Stimulated activated CD8-positive, alpha-beta memory T cell treated with anti-CD3 and anti-CD28 coated beads, Interleukin-15, amount 100 ng/mL, for 4 hours (primary cell): ENCODE results near the gene ZSWIM7.

ENCODE experiments used
- DNase-seq, 2 donors: peaks; one replicate each; pipeline ENCODE4 v3.0.0-alpha.2; 2020; ENCODE audit warnings: low read depth in 2 of 2

ZSWIM7 gene, protein sequence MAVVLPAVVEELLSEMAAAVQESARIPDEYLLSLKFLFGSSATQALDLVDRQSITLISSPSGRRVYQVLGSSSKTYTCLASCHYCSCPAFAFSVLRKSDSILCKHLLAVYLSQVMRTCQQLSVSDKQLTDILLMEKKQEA

DNA sequence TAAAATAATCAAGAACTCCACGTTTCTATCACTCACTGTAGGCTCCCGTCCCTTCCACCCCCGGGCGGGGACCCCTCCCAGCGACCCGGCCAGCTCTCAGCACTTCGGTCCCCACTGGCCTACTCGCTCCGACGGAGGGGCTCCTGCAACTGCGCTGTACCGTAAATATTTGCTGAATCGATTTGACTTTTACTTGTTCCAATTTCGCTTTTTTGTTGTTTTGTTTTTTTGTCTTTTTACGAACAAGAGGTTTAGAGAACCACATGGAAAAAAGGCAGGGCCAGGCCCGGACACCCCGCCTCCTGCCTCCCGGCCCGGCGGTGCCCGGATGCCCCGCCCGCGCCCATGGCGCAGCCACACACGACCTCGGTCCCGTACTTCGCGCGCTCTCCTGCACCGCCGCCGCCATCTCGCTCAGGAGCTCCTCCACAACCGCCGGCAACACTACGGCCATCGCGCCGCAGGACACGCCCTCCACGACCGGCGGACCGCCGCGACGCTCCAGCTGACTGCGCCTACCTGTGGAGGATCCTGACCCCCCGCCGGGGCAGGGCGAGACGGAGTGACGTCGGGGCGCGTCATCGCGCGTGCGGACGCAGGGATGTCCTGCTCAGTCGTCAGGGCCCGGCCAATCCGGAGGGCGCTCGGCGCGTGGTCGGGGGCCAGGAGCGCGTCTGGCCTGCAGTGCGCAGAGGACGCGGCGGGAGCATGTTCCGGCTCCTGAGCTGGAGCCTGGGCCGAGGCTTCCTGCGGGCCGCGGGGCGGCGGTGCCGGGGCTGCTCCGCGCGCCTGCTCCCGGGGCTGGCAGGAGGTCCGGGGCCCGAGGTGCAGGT lies at the start of gene ZSWIM7, which contains the start of gene TTC19:
TSS of gene ZSWIM7 (minus strand) at position 564 of the 833 bp plus-strand sequence. CDS start at position 454, 110 bp downstream.
TSS of gene TTC19 (plus strand) at position 684 of the 833 bp plus-strand sequence. CDS start at position 709, 25 bp downstream.
- DNase-seq, result peak; percentile 83 to 88

DNA sequence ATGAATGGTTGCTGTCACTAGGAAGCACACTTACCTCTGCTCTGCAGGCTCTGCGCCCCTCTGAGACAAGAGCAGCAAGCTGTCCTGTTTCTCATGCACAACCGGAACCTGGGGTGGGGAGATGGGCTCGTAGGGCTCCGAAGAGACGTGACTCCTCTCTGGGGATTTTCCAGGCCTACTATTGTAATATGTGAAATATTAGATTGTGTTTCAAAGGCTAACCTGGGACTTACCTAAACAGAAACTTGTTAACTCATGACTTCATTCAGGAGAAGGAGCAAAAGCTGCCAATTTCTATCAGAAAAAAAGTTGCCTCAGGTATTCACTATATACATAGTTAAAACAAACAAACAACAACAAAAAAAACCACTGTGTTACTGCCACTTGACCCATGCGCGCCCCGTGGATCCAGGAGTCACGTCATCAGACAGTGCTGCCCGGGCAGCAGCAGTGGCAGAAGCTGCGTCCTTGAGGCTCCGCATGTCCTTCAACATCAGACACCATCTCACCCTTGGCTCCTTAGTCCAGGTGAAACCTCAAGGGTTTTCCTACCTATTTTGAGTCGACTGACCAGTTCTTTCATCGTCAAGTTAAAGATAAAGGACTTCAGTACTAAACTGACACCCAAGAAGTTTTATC lies 49.4 kb upstream of the ZSWIM7 start:
- DNase-seq, result no peak

DNA sequence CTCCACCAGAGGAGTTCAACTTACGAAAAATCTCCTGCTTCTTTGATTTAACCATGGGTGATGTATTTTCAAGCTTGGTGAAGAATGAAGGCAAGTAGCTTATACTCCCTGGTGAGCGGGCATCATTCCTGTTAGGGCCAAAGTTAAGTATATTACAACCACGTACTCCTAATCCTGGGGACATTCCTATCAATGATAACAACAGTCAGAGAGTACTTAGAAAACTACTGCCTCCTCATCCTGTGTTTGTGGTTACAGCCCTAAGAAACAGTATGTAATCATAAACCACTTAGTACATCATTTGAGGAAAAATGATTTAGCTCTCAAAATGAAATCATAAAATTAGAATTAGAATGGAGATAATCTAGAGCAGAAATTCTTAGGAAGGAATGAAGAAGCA lies 47.5 kb upstream of the ZSWIM7 start:
- DNase-seq, result no peak

DNA sequence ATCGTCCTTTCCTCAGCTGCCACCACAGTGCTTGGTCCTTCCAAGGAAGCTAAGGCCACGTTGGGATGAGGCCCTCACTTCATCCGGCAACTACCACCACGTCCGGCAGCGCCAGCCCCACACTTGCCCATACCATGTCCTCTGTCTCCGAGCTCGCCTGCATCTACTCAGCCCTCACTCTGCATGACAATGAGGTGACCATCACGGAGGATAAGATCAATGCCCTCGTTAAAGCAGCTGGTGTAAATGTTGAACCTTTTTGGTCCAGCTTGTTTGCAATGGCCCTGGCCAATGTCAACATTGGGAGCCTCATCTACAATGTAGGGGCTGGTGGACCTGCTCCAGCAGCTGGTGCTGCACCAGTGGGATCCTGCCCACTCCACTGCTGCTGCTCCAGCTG lies 45.0 kb upstream of the ZSWIM7 start:
- DNase-seq, result no peak

DNA sequence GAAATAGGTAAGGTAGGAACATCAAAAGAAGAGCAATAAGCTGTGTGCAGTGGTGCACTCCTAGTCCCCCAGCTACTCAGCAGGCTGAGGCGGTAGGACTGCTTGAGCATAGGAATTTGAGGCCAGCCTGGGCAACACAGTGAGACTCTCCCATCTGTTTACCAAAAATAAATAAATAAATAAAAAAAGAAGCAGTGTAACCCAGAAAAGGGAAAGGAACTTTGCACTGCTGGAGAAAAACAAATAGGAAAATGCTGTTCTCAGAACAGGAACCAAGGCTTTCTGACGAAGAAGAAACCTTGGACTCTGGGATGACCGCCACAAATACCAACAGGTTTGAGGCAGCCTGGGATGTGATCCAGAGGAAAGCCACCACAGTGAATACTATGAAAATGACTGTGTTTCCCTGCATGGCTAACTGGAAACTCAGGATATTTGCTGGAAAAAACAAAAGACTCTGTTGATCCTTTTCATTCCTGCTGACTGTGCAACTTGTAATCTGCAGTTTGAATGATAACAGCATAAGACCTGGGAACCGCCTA lies 41.3 kb upstream of the ZSWIM7 start:
- DNase-seq, result no peak

DNA sequence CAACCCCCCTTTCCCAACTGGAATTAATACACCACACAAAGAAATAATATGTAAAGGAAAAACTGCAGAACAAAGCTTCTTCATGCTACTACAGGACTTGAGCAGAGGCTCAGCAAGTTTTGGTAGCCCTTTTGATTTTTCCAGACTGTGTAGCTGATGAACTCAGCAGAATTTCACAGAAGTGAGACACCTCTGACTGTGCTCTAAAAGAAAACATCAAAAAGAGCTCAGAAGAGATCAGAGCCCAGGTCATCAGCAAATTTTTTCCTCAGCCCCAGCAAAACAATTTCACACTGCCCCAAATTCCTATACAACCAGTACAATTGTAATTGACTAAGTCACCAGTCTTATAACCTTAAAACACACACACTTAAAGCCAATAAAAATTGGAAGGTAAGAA lies 38.1 kb upstream of the ZSWIM7 start:
- no peak for DNase-seq

DNA sequence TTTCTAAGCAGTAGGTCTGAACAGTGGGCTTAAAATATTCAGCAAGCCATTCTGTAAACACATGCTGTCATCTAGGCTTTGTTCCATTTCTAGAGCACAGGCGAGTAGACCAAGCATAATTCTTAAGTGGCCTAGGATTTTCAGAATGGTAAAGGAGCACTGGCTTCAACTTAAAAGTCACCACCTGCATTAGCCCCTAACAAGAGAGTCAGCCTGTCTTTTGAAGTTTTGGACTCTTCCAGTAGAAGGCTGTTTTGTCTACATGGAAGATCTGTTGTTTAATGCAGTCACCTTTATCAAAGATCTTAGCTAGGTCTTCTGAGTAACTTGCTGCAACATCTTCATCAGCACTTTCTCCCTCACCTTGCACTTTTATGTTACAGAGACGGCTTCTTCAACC lies 36.8 kb upstream of the ZSWIM7 start:
- DNase-seq, result no peak

DNA sequence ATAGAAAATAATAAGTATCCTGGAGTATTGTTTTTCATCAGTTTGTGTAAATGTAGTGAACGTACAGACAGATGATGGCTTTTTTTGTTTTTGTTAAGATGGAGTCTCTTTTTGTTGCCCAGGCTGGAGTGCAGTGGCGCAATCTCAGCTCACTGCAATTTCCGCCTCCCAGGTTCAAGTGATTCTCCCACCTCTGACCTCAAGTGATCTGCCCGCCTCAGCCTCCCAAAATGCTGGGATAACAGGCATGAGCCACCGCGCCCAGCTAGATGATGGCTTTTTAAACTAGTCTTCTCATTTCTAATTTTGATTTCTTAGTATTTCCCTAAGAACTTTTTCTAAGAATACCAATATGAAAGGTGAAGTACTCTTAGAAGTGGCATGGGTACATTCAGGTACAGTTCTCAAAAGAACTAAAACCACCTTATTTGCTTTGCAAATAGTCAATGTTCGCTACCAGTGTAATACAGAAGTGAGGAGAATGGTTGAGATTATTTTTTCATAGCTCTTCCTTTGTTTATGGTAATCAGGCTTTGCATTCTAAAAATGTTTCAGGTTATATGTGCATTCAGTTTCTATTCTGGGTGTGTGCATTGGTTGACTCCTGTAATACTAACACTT lies 34.3 kb upstream of the ZSWIM7 start:
- DNase-seq, result no peak

DNA sequence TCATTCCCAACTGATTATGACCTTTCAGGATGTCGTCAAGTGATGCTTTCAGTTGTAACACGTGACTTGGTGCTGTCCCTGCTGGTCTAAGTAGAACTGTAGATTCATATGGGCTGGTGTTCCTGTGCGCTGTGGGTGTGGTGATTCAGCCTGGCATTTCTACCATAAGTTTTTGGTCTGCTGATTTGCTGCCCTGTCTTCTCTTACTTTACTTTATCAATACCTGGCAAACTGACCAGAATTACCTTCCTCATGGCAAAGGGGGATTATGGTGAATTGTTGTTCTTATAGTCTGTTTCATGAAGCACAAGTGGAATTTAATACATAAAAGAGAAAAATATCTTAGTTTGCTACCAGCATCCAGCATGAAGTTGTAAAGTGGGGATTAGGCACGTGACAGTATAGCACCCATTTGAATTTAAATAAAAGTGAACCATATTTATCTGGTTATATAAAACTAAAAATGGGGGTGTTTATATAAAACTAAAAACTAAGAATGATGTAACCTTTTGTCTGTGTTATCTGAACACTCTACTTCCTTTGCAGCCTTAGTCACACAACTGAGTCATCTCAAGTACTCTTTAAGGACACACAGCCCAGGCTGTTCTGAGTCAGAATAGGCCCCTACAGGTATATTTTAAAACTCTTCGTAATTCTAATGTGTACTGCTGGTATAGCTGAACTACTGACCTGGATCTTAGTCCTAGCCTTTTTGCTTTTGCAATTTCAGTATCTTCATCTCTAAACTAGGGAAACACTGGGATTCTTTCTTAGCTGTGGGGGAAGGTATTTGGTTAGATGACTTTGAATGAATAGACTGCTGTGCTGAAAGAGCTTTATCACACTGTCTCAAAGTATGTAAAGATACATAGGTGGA lies 28.4 kb upstream of the ZSWIM7 start:
- DNase-seq, result peak in 1 of 2 donors; percentile 18

DNA sequence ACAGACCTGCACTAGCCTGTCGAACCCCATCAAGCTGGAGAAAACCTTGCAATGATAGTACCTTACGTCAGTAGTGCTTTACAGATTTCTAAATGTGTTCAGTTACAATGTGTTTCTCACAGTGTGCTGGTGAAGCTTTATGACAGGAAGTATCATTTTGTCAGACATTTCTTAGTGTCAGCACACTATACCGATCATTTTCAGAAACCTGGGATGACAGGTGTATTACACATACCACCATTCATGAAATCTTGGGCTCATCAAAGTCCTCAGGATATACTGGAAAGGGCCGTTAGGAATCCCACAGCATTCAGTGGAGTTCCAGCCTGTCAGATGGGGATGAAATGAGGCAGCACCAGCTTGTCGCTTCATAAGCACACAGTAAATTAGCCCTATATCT lies 27.4 kb upstream of the ZSWIM7 start:
- DNase-seq, result no peak

DNA sequence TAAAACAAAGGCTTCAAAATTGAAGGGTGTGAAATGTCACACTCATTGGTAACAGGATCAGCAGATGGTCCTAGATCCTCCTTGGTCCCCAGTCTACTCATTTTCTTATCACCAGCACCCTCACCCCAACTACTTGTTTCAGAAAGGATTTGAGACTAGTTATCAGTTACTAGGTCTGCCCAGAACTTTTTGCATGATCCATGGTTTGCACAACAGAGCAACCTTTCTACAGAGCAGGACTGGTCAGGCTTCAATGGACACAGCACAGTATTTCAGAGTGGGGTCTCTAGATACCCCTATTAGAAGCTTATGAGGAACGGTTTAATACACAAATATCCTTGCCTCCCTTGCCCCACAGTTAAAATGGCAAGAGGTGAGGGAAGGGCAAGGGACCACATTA lies 25.7 kb upstream of the ZSWIM7 start:
- no peak for DNase-seq

DNA sequence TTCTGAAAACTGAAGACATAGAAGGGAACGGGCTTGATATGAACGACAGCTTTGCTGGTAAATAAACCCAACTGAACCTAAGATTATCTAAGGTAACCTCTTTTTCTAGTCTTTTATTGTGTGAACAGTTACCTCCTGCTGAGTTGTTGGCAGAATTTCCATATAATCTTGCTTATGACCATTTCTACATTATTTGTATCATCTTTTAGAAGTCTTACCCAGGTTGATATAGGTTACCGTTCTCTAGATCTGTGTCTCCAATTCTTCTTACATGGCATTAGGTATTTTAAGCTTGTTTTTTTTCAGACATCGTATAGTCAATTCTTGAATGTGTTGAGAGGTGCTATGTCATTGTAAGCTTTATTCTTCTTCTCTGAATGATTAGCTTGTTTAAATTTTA lies 24.4 kb upstream of the ZSWIM7 start:
- DNase-seq, result no peak

DNA sequence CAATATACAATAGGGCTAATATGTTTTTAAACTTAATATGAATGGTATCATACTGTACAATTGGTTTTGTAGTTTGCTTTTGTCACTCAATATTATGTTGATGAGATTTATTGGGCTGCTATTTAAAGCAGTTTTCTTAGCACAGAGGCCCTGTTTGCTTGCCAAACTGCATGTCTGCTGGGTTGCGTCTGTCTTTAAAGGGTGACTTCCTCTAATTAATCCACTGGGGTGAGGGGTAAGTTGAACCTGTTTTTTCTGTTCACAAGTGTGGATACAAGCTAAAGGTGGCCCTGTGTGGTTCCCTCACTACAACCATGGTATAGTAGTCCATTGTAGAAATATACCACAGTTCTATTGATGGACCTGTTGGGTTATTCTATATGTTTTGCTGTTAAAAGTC lies 19.8 kb upstream of the ZSWIM7 start:
- no peak for DNase-seq

DNA sequence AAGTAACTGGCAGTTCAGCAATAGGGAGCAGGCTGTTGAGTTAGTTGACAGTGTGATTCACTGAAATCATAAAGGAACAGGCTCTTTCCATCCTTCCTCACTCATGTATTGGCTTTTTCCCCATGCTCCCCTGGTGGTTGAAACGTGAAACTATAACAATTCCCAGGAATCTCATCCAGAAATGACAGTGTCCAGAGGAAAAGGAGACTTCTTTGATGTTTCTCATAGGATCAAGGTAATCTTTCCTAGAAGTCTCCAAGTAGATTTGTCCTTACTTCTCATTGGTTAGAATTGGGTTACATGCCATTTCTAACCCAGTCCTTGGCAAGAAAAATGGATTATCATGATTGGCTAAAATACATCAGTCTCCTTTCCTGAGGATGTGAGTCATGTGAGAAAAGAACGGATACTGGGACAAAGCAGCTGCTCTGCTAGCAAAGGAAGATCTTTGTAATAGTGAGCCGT lies 14.5 kb upstream of the ZSWIM7 start:
- DNase-seq, result no peak

DNA sequence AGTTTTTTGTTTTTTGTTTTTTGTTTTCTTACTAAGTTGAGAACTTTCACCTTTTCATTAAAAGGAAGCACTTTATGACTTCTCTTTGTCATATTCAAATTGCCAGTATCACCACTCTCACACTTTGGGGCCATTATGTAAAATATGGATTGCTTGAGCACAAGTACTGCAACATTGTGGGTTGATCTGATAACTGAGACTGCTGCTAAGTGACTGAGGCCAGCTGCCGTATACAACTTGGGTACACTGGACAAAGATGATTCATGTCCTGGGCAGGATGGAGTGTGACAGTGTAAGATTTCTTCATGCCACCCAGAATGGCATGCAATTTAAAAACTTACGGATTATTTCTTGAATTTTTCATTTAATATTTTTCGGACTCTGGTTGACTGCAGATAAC lies 7.9 kb upstream of the ZSWIM7 start:
- DNase-seq, result no peak

DNA sequence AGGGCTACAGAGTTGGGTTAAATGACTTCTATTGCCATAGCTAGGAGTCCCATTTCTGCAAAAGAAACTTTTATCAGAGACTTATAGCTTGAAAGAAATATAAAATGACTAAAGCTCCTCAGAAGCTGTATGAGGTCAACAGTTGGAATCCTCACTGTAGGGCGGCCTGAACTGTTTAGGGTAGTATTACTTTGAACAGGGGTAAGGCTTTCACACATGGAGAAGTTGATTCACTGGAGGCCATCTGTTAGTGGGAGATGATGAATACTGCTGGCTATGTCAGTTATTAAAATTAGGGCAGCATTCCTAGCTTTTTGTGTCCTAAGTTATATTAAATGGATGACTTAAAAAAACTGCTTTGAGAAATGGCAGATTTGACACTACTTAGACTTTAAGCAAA lies 6.1 kb upstream of the ZSWIM7 start:
- DNase-seq, result no peak

DNA sequence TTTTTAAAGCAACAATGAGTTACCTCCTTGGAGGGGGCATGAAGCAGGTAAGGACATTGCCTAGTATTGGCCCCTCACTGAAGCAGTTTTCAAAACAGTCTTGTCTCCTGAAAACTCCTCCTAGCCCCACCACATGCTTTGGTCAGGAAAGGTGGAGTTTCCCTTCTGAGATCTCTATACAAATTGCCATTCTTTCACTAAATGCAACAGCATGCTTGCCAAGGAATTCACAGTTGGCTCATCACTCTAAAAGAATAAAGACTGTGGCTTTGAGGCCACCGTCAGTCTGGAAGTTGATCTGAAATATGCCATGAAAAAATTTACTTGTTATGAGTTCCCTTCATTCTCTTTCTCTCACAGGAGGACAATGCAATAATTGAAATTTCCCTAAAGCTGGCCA lies 4.3 kb upstream of the ZSWIM7 start:
- no peak for DNase-seq

DNA sequence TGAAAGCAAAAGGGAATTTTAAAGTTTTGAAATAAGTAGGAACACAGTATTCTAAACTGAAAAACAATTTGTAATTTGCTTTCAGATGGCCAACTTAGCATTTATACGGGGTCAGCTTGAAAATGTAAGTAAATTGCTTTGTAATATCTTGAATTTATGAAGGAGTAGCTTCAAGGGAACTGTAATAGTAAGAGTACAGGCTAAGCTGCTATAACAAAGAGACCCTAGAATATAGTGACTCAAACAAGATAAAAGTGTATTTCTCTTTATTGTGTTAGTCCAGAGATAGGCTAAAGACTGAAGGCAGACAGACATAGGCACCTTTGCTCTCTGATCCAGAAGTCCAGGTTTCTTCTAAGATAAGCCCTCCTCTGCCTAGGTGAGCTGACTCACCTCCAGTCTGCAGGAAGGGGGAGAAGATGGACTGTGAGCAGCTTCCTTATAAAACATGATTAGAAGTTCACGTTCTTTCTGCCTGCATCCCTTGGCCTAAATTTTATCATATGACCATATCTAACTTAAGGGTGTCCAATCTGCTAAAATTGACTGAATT lies 3.3 kb upstream of the ZSWIM7 start:
- DNase-seq, result no peak

DNA sequence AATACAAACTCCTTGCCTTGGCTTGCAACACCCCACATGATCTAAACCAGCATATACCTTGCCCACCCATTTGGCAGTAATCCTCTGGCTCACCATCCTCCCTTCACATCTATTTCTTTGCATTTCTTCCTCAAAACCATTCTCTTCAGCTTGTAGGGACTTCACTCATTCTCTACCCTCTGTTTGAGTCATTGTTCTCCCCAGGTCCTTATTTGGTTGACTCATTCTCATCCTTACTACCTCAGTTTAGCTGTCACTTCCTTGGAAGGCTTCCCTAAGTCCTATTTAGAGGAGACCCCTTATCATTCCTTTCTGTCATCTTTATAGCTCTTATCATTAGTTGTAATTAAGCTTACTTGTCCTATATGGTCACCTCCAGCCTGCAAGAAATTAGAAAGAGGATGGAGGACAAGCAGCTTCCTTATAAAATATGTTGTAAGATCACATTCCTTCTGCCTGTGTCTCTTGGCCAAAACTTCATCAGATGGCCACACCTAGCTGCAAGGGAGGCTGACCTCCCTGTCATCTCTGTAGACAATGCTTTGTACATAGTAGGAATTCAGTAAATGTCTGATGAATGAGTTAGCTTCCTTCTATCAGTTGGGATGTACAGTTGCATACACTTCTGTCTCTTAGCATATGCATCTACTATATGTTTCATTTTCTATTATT lies 1.9 kb upstream of the ZSWIM7 start:
- DNase-seq, result no peak
